Naive thymus-derived CD4-positive, alpha-beta T cell (primary cell): Measurements from ENCODE around the gene FAH. TPM values are rescaled to one million over a fixed set of nuclear protein-coding genes. Genes with fewer than 3 reads are reported as not detected.
A peak's percentile ranks its signal among the peaks of the same experiment; 100 is the strongest.
"Not testable (repeated sequence)": the region's sequence is repeated elsewhere in the genome, so short reads cannot be mapped to it uniquely, and the experiment has no call there.

ENCODE experiments used
- ATAC-seq: fragments of 150-1000 bp; cut with Tn5 transposase; 2 replicates; pipeline ENCODE4 v1.10.0; 2021; ENCODE audit warnings: mild to moderate bottlenecking, moderate library complexity
- CTCF ChIA-PET: fragments of 350-600 bp; sonication (Branson Sonifier 250); formaldehyde crosslinking; loops from one replicate; lab custom pipeline; 2021; ENCODE audit warnings: antibody characterized with exemption; lab: Charles Lee
- POLR2A ChIA-PET: fragments of 350-600 bp; sonication (Branson Sonifier 250); formaldehyde crosslinking; loops from one replicate; lab custom pipeline; 2021; ENCODE audit warnings: antibody characterized with exemption, inconsistent platforms; lab: Charles Lee
- DNase-seq, 9 donors: peaks; one replicate each; pipeline versions ENCODE4 v3.0.0 to v3.0.0-alpha.2; 2020 to 2022; ENCODE audit warnings: mixed read lengths in 1 of 9
- H3K27ac ChIP-seq: one replicate; pipeline ENCODE4 v1.7.0; 2013; ENCODE audit warnings: mild to moderate bottlenecking, low read depth, low read length, moderate library complexity
- H3K27me3 ChIP-seq, 2 donors: one replicate each; pipeline ENCODE4 v1.7.0; 2013; ENCODE audit warnings: low read length in 2 of 2, mild to moderate bottlenecking in 2 of 2, moderate library complexity in 2 of 2; ENCODE audit not compliant: control insufficient read depth in 2 of 2, insufficient read depth in 2 of 2
- H3K36me3 ChIP-seq, 3 experiments: 1 replicate in 2 of 3; 2 replicates in 1 of 3; pipeline ENCODE4 v1.7.0; 2013; ENCODE audit warnings: low read length in 3 of 3, mild to moderate bottlenecking in 3 of 3, moderate library complexity in 1 of 3; ENCODE audit not compliant: insufficient read depth in 3 of 3, control insufficient read depth in 2 of 3
- H3K4me1 ChIP-seq, 2 donors: one replicate each; pipeline ENCODE4 v1.7.0; 2013; ENCODE audit warnings: low read length in 2 of 2, mild to moderate bottlenecking in 2 of 2, moderate library complexity in 1 of 2; ENCODE audit not compliant: control insufficient read depth in 2 of 2, insufficient read depth in 2 of 2
- H3K4me3 ChIP-seq: 2 replicates; pipeline ENCODE4 v1.7.0; 2013; ENCODE audit warnings: mild to moderate bottlenecking, low read length
- H3K9me3 ChIP-seq, 3 experiments: 1 replicate in 2 of 3; 2 replicates in 1 of 3; pipeline ENCODE4 v1.7.0; 2013; ENCODE audit warnings: low read length in 3 of 3; ENCODE audit not compliant: control insufficient read depth in 2 of 3
- H3K27ac Mint-ChIP-seq, 9 donors: one replicate each; pipeline ENCODE4 v1.8.0; 2020 to 2022; ENCODE audit warnings: mixed read lengths in 9 of 9, mild to moderate bottlenecking in 8 of 9, moderate library complexity in 5 of 9, inconsistent platforms in 2 of 9
- H3K27me3 Mint-ChIP-seq, 5 donors: one replicate each; pipeline ENCODE4 v1.8.0; 2021 to 2022; ENCODE audit warnings: mixed read lengths in 5 of 5, mild to moderate bottlenecking in 1 of 5
- H3K36me3 Mint-ChIP-seq, 5 donors: one replicate each; pipeline ENCODE4 v1.8.0; 2020 to 2022; ENCODE audit warnings: mixed read lengths in 5 of 5, mild to moderate bottlenecking in 3 of 5, inconsistent platforms in 1 of 5
- H3K4me1 Mint-ChIP-seq, 7 donors: one replicate each; pipeline ENCODE4 v1.8.0; 2020 to 2022; ENCODE audit warnings: mixed read lengths in 7 of 7, mild to moderate bottlenecking in 3 of 7, inconsistent platforms in 1 of 7
- H3K4me3 Mint-ChIP-seq, 10 donors: one replicate each; pipeline ENCODE4 v1.8.0; 2020 to 2022; ENCODE audit warnings: mild to moderate bottlenecking in 10 of 10, mixed read lengths in 10 of 10, moderate library complexity in 6 of 10, inconsistent platforms in 2 of 10
- H3K9me3 Mint-ChIP-seq, 11 donors: one replicate each; pipeline ENCODE4 v1.8.0; 2020 to 2022; ENCODE audit warnings: mixed read lengths in 11 of 11, mild to moderate bottlenecking in 4 of 11, inconsistent platforms in 1 of 11, moderate library complexity in 1 of 11
- intact Hi-C, 2 donors: fragments of 100-400 bp; cut with micrococcal nuclease; formaldehyde crosslinking; loops; one replicate each; pipeline ENCODE4 v1.15.1; 2023
- polyA plus RNA-seq, 2 donors: library from polyadenylated mRNA; unstranded; fragments of 300-500 nt; fragmentation: Illumina TruSeq; gene quantifications; one replicate each; pipeline ENCODE4 v1.2.3, GENCODE V29; 2021
- total RNA-seq, 6 experiments: library from RNA in 5 of 6; stranded (reverse) in 5 of 6; gene quantifications; 1 replicate in 5 of 6; 2 replicates in 1 of 6; pipeline ENCODE4 v1.2.3 and lab custom pipeline; 2021 to 2026

Gene FAH
- total and polyA plus RNA-seq, 7 experiments from 2014 or later: 4.8 to 58.3 (median 6.8) TPM

DNA sequence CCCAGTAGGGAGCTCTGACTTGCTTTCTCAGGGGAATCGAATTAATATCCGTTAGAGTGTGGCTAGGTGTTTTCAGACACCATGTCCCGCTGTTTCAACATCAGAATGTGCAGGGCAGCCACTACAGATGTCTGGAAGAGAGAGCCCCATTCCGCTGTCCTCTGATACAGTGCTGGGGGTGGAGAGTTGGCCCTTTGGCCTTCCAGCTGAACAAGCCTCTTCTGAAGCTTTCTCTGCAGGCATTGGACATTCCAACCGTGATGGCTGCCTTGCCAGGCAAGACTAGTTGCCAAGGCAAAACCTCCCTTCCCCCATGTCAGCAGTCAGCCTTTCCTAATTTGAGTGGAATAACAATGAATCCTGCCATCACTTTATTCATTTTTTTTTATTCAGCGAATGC, 1.5 kb downstream of the FAH start:
- Mint-ChIP-seq H3K27ac (peak overlapping the region in 4 of 9 donors; percentile 32 to 96 (median 70)), H3K4me3 (peak overlapping the region in 9 of 10 donors; percentile 27 to 97 (median 71)), H3K4me1 (peaks cover 0 to 42% (median 22%) of the 10 kb centered on the region in 7 donors), H3K27me3 (peaks cover 0 to 11% (median 0%) of the 10 kb centered on the region in 5 donors), H3K9me3 (no peaks in the 10 kb centered on the region), H3K36me3 (peaks cover 0 to 12% (median 0%) of the 10 kb centered on the region in 5 donors)
- Histone ChIP-seq H3K4me1 (peaks cover 0 to 7% of the 10 kb centered on the region in 2 donors), H3K27me3 (no peaks in the 10 kb centered on the region), H3K36me3 (peaks cover 0 to 1% (median 0%) of the 10 kb centered on the region in 3 experiments), H3K4me3 (no peak overlapping the region), H3K9me3 (no peaks in the 10 kb centered on the region), H3K27ac (no peak overlapping the region)
- DNase-seq: no peak
- no peak for ATAC-seq
- intact Hi-C loops: loop anchor here (5.0 kb wide), 2 partner anchors 1123 to 1168 kb away; partner anchors contain the start of gene STARD5 (in 1 of the 2)
- POLR2A ChIA-PET: no interaction called here
- CTCF ChIA-PET: no interaction called here

DNA sequence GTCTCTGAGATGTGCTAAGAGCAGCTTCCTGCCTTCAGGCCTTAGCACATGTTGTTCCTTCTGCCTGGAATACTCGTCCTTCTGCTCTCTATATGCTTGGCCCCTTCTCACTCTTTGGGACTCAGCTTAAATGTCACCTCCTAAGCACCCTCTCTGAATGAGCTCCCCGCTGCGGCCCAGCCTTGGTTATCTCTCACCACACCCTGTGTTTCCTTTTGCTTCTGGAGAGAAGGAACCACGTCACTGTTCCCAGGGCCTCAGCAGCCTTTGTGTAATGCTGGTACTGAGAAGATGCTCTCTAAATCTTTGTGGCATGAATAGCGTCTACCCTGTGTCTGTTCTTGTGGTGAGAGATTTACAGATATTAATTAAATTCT, 2.2 kb downstream of the FAH start:
- Histone ChIP-seq H3K4me3 (no peak overlapping the region), H3K36me3 (peaks cover 0 to 8% (median 0%) of the 10 kb centered on the region in 3 experiments), H3K27ac (no peak overlapping the region), H3K9me3 (no peaks in the 10 kb centered on the region), H3K27me3 (no peaks in the 10 kb centered on the region), H3K4me1 (peaks cover 0 to 7% of the 10 kb centered on the region in 2 donors)
- H3K9me3 Mint-ChIP-seq: no peaks in the 10 kb centered on the region
- CTCF ChIA-PET: no interaction called here
- H3K4me1 Mint-ChIP-seq: peaks cover 0 to 49% (median 22%) of the 10 kb centered on the region in 7 donors
- no peak for DNase-seq
- POLR2A ChIA-PET: interaction anchor here (0.6 kb wide), 1 partner anchor 1140 kb away, joined by 3 read pairs; no protein-coding TSS in a partner anchor
- peak overlapping the region in 4 of 9 donors; percentile 6 to 77 (median 46) for H3K27ac Mint-ChIP-seq
- peaks cover 0 to 18% (median 0%) of the 10 kb centered on the region in 5 donors for H3K36me3 Mint-ChIP-seq
- peak overlapping the region in 9 of 10 donors; percentile 21 to 97 (median 65) for H3K4me3 Mint-ChIP-seq
- peaks cover 0 to 9% (median 0%) of the 10 kb centered on the region in 5 donors for H3K27me3 Mint-ChIP-seq
- no peak for ATAC-seq
- intact Hi-C loops: no loop called here

DNA sequence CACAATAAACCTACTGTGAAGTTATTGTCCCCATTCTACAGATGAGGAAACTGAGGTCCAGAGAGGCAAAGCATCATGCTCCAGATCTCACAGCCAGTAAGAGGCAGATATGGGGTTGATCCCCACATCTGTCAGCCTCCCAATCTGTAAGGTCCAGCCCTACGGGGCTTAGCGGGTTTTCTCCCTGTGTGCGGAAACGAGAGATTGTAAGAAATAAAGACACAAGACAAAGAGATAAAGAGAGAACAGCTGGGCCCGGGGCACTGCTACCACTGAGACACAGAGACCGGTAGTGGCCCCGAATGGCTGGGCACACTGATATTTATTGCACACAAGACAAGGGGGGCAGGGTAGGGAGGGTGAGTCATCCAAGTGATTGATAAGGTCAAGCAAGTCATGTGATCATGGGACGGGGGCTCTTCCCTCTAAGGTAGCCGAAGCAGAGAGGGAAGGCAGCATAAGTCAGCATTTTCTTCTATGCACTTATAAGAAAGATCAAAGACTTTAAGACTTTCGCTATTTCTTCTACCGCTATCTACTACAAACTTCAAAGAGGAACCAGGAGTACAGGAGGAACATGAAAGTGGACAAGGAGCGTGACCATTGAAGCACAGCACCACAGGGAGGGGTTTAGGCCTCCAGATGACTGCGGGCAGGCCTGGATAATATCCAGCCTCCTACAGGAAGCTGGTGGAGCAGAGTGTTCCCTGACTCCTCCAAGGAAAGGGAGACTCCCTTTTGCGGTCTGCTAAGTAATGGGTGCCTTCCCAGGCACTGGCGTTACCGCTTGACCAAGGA, 2.8 kb downstream of the FAH start:
- DNase-seq, H3K9me3 Mint-ChIP-seq, H3K9me3 ChIP-seq, H3K4me3 ChIP-seq, intact Hi-C loops, H3K36me3 ChIP-seq, H3K27ac ChIP-seq, H3K27me3 Mint-ChIP-seq, ATAC-seq, H3K4me1 ChIP-seq, H3K27me3 ChIP-seq, CTCF ChIA-PET: not testable (repeated sequence)
- peaks cover 0 to 22% (median 0%) of the 10 kb centered on the region in 5 donors for H3K36me3 Mint-ChIP-seq
- POLR2A ChIA-PET: interaction anchor here (0.6 kb wide), 1 partner anchor 1140 kb away, joined by 3 read pairs; no protein-coding TSS in a partner anchor
- H3K27ac Mint-ChIP-seq: peak overlapping the region in 2 of 9 donors; percentile 22 to 77
- peak overlapping the region in 2 of 10 donors; percentile 17 to 88 for H3K4me3 Mint-ChIP-seq
- H3K4me1 Mint-ChIP-seq: peaks cover 0 to 55% (median 24%) of the 10 kb centered on the region in 7 donors

DNA sequence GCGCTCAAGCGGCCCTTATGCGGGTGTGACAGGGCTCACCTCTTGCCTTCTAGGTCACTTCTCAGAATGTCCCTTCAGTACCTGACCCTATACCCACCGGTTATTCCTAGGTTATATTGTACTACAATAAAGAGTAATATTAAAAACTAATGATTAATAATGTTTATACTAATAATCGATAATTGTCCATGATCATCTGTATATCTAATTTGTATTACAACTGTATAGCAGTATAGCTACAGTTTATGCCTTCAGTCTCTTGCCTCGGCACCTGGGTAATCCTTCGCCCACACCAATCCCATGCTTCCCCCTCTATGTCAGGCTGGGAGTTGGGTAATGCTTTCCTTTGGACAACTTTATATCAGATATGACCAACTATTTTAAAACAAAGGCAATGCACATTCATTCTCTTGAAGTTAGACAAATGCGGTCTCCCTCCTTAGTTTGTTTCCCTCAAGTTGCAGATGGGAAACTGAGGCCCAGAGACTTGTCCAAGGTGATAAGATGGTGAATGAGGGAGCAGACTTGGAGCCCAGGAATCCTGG, 3.4 kb downstream of the FAH start:
- intact Hi-C loops: no loop called here
- Mint-ChIP-seq H3K4me3 (no peak overlapping the region), H3K27me3 (peaks cover 0 to 2% (median 0%) of the 10 kb centered on the region in 5 donors), H3K36me3 (peaks cover 0 to 24% (median 0%) of the 10 kb centered on the region in 5 donors), H3K9me3 (no peaks in the 10 kb centered on the region), H3K4me1 (peaks cover 4 to 62% (median 29%) of the 10 kb centered on the region in 7 donors), H3K27ac (no peak overlapping the region)
- Histone ChIP-seq H3K27ac (no peak overlapping the region), H3K36me3 (peaks cover 0 to 8% (median 0%) of the 10 kb centered on the region in 3 experiments), H3K4me1 (peaks cover 3 to 7% of the 10 kb centered on the region in 2 donors), H3K4me3 (no peak overlapping the region), H3K9me3 (no peaks in the 10 kb centered on the region), H3K27me3 (no peaks in the 10 kb centered on the region)
- DNase-seq (no peak), ATAC-seq (no peak)
- ChIA-PET CTCF (no interaction called here), POLR2A (no interaction called here)

- intact Hi-C loops: no loop called here
- no peak overlapping the region for H3K4me3 ChIP-seq
- Mint-ChIP-seq H3K27me3 (no peaks in the 10 kb centered on the region), H3K27ac (no peak overlapping the region), H3K4me3 (no peak overlapping the region), H3K9me3 (no peaks in the 10 kb centered on the region), H3K4me1 (peaks cover 8 to 59% (median 25%) of the 10 kb centered on the region in 7 donors), H3K36me3 (peaks cover 0 to 33% (median 4%) of the 10 kb centered on the region in 5 donors)
- ATAC-seq: no peak
- POLR2A ChIA-PET: no interaction called here
- CTCF ChIA-PET: no interaction called here
- no peak for DNase-seq
- H3K4me1 ChIP-seq: peaks cover 3 to 7% of the 10 kb centered on the region in 2 donors
- H3K27me3 ChIP-seq: no peaks in the 10 kb centered on the region
- no peaks in the 10 kb centered on the region for H3K9me3 ChIP-seq
- no peak overlapping the region for H3K27ac ChIP-seq
- H3K36me3 ChIP-seq: peaks cover 0 to 8% (median 0%) of the 10 kb centered on the region in 3 experiments
These were observed 4.4 kb downstream of the FAH start for GRCh38 chr15:80157215-80157614.

GRCh38 chr15:80159301-80159700, 6.5 kb downstream of the FAH start:
- H3K27ac Mint-ChIP-seq: peak overlapping the region in 1 of 9 donors; percentile 38
- H3K27me3 Mint-ChIP-seq: no peaks in the 10 kb centered on the region
- peaks cover 0 to 50% (median 15%) of the 10 kb centered on the region in 5 donors for H3K36me3 Mint-ChIP-seq
- H3K9me3 Mint-ChIP-seq: no peaks in the 10 kb centered on the region
- peaks cover 0 to 16% (median 0%) of the 10 kb centered on the region in 3 experiments for H3K36me3 ChIP-seq
- H3K4me1 ChIP-seq: peaks cover 0 to 3% of the 10 kb centered on the region in 2 donors
- H3K9me3 ChIP-seq: no peaks in the 10 kb centered on the region
- ChIA-PET POLR2A (no interaction called here), CTCF (no interaction called here)
- H3K27ac ChIP-seq: no peak overlapping the region
- peaks cover 8 to 44% (median 20%) of the 10 kb centered on the region in 7 donors for H3K4me1 Mint-ChIP-seq
- intact Hi-C loops: no loop called here
- no peak overlapping the region for H3K4me3 ChIP-seq
- no peak for DNase-seq
- no peak overlapping the region for H3K4me3 Mint-ChIP-seq
- H3K27me3 ChIP-seq: no peaks in the 10 kb centered on the region
- ATAC-seq: no peak
